ENCODE data around the gene IFNK.
"Not testable (repeated sequence)": the region's sequence is repeated elsewhere in the genome, so short reads cannot be mapped to it uniquely, and the experiment has no call there.

The IFNK gene

GRCh38 chr9:27524236-27524635 is at the start of gene IFNK:
Gene IFNK (plus strand): TSS chr9:27524290. CDS start chr9:27524337, 47 bp downstream.
- DNase-seq (ENCODE audit: low read depth in 2 of 2): no peak

GRCh38 chr9:27474305-27474704 is 49.8 kb upstream of the IFNK start:
- DNase-seq (ENCODE audit: low read depth in 2 of 2): no peak

- no peak for DNase-seq (ENCODE audit: low read depth in 2 of 2)
These were observed 49.0 kb upstream of the IFNK start for GRCh38 chr9:27475057-27475595.

- no peak for DNase-seq (ENCODE audit: low read depth in 2 of 2)
These were observed 47.1 kb upstream of the IFNK start for GRCh38 chr9:27476870-27477515.

- no peak for DNase-seq (ENCODE audit: low read depth in 2 of 2)
These were observed 45.8 kb upstream of the IFNK start for GRCh38 chr9:27478322-27478721.

- DNase-seq (ENCODE audit: low read depth in 2 of 2): no peak
These were observed 41.4 kb upstream of the IFNK start for GRCh38 chr9:27482709-27483108.

- no peak for DNase-seq (ENCODE audit: low read depth in 2 of 2)
These were observed 40.5 kb upstream of the IFNK start for GRCh38 chr9:27483576-27483975.

GRCh38 chr9:27485158-27485557 is 38.9 kb upstream of the IFNK start:
- no peak for DNase-seq (ENCODE audit: low read depth in 2 of 2)

GRCh38 chr9:27487128-27487640 is 36.9 kb upstream of the IFNK start:
- DNase-seq (ENCODE audit: low read depth in 2 of 2): no peak

- no peak for DNase-seq (ENCODE audit: low read depth in 2 of 2)
These were observed 36.2 kb upstream of the IFNK start for GRCh38 chr9:27487927-27488326.

GRCh38 chr9:27489087-27489876 is 34.8 kb upstream of the IFNK start:
- DNase-seq (ENCODE audit: low read depth in 2 of 2): no peak

GRCh38 chr9:27491154-27491553 is 32.9 kb upstream of the IFNK start:
- DNase-seq (ENCODE audit: low read depth in 2 of 2): no peak

GRCh38 chr9:27495480-27496134 is 28.5 kb upstream of the IFNK start:
- no peak for DNase-seq (ENCODE audit: low read depth in 2 of 2)

GRCh38 chr9:27496135-27496504 is 28.0 kb upstream of the IFNK start:
- no peak for DNase-seq (ENCODE audit: low read depth in 2 of 2)

GRCh38 chr9:27497883-27498417 is 26.1 kb upstream of the IFNK start:
- no peak for DNase-seq (ENCODE audit: low read depth in 2 of 2)

- no peak for DNase-seq (ENCODE audit: low read depth in 2 of 2)
These were observed 24.6 kb upstream of the IFNK start for GRCh38 chr9:27499451-27499850.

- not testable (repeated sequence) for DNase-seq (ENCODE audit: low read depth in 2 of 2)
These were observed 23.2 kb upstream of the IFNK start for GRCh38 chr9:27500902-27501301.

GRCh38 chr9:27503623-27504022 is 20.5 kb upstream of the IFNK start:
- no peak for DNase-seq (ENCODE audit: low read depth in 2 of 2)

- no peak for DNase-seq (ENCODE audit: low read depth in 2 of 2)
These were observed 19.8 kb upstream of the IFNK start for GRCh38 chr9:27504259-27504658.

GRCh38 chr9:27505744-27506161 is 18.3 kb upstream of the IFNK start:
- DNase-seq (ENCODE audit: low read depth in 2 of 2): no peak

- DNase-seq (ENCODE audit: low read depth in 2 of 2): no peak
These were observed 17.1 kb upstream of the IFNK start for GRCh38 chr9:27506981-27507380.

GRCh38 chr9:27510780-27511179 is 13.3 kb upstream of the IFNK start:
- no peak for DNase-seq (ENCODE audit: low read depth in 2 of 2)

Measured in stimulated activated CD4-positive, alpha-beta T cell treated with anti-CD3 and anti-CD28 coated beads, Interleukin-4, amount 100 ng/mL, for 48 hours (primary cell).